GM20431 (cell line): ENCODE data around the gene LEFTY1.
"Not testable (repeated sequence)": the region's sequence is repeated elsewhere in the genome, so short reads cannot be mapped to it uniquely, and the experiment has no call there.

Experiments
- in situ Hi-C: fragments of 300-500 bp; cut with MseI, MboI; formaldehyde crosslinking; loops from one replicate; pipeline ENCODE4 v1.15.0; 2020; ENCODE audit warnings: low sequenced_read_pairs; ENCODE audit not compliant: unreplicated experiment

Gene LEFTY1

DNA sequence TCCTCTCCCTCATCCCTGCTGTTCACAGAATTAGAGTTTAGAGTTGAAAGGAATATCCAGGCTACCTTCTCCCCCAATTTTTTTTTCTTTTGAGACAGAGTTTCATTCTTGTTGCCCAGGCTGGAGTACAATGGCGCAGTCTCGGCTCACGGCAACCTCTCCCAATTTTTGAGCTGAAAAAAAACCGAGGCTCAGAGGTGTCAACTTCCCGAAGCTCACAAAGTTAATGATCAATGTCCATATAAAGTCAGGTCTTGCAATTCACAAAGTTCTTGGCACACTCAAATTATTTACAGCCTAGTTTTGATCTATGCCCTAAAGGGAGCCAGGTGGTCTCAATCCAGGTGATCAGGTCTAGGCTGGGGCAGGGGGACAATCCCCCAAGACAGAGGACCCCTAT is 797 bp upstream of the LEFTY1 start:
- in situ Hi-C loops, result no loop called here

DNA sequence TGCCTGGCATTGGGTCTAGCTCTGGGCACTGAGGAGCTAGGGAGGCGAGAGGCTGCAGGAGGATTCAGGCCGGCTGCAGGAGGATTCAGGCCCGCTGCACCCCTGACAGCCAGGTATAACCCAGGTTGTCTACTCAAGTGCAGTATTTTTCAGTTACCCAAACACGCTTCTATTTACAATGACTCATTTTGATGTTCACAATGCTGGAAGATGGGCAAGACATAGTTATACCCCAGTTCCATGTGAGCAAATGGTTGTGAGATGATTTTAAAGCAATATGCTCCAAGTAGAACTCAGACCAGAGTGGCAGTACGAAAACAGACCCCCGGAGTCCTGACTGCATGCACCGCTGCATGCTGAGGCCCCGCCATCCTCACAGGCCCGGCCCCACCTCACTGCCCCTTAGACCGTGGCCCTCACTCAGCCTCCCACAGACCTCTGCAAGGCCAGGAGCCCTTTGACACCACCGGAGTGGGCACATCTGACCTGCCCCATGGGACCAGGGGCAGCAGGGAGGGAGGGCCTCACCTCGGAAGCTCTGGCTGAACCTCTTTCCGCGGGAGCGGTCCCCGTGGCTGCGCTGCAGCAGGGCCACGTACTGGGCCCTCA is 553 bp downstream of the LEFTY1 start:
- in situ Hi-C loops, result no loop called here

DNA sequence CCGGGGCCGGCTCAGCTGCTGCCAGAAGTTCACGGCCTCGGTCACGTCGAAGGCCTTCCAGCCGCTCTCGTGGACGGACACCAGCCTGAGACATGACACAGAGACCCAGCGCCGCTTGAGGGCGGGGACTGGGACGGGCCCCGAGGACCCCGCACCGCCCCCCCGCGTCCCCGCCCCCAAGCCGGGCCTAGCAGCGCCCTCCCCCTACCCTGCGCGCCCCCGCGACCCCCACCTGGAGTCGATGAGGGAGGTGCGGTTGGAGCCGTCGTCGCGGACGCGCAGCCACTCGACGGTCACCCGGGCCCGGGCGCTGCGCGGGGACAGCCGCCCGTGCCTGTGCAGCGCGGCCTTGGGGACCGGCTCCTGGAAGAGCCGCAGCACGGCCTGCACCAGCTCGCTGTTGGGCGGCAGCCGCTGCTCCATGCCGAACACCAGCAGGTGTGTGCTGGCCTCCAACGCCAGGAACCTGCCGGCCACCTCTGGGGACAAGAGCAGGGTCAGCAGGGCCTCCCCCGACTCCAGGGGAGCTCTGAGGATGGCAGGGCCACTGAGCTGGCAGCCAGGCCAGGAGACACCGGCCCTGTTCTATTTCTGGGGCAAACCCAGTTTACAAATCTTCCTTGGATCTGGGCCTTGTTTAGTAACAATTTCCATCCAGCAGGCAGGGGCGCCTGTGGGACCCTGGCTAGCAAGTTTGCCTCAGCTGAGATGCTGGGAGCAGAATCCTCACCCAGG is 1.2 kb downstream of the LEFTY1 start:
- in situ Hi-C loops, result not testable (repeated sequence)

DNA sequence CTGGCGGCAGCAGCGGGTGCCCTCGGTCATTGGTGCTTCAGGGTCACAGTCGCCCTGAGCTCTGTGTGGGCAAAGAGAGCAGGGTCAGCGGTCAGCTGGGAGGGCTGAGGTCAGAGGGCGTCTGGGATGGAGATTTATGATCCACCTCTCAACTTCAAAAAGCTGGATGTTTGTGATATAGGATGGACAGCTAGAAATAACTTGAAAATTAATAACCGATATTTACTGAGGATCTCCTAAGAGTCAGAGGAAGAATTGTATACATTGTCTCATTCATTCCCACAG is 2.0 kb downstream of the LEFTY1 start:
- in situ Hi-C loops, result no loop called here

DNA sequence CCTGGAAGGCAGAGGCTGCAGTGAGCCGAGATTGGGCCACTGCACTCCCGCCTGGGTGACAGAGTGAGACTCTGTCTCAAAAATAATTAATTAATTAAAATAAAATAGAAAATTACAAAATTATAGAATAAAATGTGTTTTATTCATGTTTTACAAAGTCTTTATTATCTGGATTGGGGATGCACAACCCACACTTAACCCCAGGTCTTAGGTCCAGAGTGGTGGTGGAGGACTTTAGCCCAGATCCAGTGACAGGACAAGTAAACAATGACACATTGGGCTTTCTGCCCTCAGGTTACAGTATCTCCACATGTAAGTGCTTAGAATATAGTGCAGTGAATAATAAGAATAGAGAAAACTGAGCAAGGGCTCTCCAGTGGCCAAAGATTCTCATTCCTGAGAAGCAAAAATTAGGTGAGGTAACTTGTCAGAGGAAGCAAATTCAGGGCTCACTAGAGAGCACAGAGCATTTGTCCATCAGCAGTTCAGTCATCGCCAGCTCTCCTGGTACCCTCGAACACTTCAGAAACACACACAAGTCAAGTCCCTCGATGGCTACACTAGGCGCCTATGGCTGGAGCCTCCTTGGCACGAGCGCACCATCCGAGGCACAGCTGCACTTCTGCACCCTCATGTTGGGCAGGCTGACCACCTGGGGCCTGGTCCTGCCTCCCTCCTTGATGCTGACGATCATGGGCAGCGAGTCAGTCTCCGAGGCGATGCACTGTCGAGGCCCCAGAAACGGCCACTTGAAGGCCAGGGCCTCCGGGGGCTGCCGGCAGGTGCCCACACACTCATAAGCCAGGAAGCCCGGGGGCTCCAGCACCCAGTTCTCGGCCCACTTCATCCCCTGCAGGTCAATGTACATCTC is 2.6 kb downstream of the LEFTY1 start:
- in situ Hi-C loops, result no loop called here

DNA sequence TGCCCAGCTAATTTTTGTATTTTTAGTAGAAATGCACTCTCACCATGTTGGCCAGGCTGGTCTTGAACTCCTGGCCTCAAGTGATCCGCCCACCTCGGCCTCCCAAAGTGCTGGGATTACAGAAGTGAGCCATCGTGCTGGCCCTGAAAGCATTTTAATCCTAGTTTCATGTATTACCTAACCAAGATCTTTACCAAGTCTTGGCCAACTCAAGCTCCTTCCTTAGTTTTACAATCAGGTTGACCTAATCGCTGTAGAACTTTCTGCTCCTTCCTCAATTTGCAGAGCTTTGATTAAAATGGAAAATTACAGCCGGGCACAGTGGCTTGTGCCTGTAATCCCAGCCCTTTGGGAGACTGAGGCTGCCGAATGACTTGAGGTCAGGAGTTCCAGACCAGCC is 3.6 kb downstream of the LEFTY1 start:
- in situ Hi-C loops, result no loop called here

DNA sequence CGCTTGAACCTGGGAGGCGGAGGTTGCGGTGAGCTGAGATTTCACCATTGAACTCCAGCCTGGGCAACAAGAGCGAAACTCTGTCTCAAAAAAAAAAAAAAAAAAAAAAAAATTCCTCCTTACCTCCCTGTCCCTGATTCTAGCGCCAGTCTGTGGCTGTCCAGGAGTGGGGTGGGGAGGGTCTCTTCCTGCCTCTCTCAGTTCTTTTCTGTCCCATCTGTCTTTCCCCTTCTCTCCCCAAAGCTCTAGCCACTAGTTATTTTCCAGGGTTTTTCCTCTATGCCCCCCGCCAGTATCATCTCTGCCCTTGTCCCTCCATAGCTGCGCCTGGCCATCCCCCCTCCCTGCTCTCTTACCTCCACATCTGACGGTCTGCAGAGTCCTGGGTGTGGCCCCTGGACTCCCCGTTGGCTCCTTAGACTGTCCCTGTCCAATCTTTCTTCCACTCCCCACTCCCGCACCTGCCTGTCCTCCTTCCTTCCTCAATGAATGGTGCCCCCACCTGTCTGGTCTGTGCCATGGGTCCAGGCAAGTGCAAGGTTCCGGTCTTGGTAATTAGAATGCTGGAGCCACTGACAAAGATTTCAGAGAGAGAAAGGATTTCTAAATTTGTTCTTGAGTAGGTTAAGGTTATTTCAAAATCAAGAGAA is 5.2 kb downstream of the LEFTY1 start:
- in situ Hi-C loops, result no loop called here

DNA sequence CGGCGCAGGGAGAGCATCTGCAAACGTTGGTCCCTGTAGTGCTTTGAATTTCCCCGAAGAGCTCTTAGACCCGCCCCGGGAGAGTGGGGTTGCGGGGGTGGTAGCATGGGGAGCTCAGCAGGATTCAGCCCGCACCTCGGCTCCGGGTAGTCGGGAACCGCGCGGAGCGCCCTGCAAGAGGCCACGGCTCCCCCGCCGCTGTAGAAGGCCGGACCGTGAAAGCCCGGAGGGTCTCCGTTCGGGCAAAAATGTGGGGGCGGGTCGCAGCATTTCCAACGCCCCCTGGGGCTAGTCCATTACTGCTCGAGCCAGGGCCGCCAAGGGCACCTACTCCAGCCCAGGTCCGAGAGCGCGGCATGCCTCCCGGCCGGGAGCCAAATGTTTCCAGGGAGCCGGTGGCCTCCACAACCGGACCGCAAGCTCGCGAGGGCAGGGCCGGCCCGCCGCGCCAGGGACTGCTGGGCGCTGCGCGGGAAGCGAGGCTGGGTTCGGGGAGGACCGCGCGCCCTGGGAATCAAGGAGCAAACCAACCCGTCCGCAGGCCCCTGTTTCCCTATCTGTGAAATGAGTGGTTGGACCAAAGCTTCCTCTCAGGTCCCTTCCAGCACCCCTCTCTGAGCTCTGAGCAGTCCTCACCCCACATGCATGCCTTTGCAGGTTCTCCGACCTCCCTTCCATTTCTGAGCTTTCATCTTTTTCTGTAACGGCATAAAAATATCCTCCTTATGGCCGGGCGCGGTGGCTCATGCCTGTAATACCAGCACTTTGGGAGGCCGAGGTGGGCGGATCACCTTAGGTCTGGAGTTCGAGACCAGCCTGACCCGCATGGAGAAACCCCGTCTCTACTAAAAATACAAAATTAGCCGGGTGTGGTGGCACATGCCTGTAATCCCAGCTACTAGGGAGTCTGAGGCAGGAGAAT is 6.0 kb downstream of the LEFTY1 start:
- in situ Hi-C loops, result no loop called here

DNA sequence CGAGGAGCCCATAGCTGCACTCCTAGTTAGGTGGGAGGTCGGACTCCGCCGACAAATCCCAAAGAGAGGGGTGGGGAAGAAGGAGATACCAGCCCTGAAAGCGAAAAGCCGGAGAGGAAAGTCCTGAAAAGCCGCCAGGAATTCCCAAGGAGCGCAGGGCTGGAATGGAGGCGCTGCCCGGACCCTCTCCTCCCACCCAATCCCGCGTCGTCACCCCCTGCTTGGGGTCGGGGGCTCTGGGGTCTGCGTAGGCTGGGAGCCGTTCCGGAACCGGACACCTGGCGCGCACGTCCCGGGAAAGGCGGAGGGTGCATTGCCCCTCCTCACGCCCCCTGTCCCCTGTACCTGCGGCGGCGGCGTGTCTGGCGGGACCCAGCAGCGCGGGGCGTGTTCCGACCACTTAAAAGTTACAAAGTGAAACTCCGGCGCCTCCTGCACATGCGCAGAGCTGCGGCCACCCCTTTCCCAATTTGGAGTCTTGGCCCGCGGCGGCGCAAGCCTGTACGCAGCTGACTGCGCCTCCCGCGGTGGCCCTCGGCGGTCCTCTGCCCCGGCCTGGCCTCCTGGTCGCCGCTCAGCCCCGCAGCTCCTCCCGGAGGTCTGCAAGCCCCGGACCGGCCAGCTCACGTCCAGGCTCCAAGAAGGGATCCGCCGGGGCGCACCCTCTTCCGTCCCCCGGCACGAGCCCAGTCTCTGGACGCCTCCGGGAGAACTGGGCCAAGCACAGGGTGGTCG is 6.8 kb downstream of the LEFTY1 start, which contains the start of gene TMEM63A:
TMEM63A (minus strand) TSS at position 422 of the 735 bp plus-strand sequence. CDS start 4,800 bp downstream, outside the sequence.
- in situ Hi-C loops, result no loop called here

DNA sequence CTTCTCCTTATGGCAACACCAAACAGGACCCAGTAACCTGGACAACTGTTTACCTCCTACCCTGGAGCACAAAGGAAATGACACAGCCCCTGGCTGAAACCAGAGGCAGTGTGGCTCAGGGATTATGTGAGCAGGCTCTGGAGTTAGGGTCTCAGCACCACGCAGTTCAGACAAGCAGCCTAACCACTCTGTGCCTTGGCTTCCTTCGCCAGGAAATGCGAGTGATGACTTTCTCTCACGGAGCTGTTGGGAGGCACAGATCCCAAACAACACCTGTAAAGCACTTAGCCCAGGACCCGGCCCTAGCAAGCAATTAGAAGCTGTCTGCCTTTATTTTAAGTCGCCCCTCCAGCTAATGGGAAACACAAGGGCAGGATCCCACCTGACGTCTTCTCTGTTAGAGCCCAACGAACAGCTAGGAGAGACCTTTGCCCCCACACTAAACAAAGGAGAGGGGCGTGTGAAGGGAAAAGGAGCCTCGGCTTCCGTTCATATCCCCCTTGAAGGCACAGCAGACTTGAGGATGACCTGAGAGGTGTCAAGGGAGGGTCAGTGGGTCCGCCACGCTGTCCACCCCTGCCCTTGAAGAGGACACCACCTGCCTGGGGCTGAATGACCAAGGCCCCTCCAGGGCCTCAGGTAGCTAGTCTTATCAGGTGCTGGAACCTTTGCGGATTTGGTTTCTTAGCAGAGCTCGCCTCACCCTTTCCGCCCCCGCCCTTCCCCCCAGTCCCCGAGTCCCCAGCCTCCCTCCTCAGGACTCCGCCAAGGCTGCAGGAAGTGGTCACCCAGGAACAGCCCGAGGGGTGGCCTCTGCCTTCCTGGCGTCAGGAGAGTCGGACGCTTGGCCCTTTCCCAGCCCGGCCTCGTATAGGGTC is 7.6 kb downstream of the LEFTY1 start:
- in situ Hi-C loops, result no loop called here

DNA sequence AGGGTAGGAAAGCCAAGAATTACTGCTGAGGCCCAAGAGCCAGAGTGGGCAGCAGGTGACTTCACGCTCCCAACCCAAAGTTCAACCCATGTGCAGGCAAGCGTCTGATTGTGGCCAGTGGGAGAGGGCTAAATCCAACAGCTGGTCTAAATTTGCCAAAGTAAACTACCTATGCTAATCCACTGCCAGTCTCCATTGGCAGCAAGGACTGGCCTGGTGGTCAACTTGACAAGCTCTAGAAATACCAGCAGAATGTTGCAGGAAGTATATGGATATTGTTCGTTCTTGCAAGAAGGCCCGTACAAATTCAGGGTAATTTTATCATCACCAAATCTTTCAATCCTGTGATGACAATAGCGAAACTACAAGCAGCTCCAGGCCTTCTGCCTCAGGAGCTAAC is 8.3 kb downstream of the LEFTY1 start:
- in situ Hi-C loops, result no loop called here

DNA sequence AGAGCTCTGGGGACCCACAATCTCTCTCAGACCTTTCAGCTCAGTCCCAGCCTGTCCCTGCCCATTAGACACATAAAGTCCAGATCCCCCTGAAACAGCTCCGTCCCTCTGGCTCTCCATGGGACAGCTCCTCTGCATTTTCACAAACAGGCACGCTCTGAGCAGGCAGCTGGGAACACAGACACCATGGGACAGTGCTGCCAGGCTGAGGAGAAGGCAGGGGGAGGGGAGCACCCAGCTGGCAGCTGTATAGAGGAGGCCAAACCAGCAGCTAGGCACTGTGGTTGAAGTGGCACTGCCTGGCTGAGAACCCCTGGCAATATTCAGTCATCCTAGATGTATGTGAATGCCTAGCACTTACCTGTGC is 8.7 kb downstream of the LEFTY1 start:
- in situ Hi-C loops, result no loop called here

DNA sequence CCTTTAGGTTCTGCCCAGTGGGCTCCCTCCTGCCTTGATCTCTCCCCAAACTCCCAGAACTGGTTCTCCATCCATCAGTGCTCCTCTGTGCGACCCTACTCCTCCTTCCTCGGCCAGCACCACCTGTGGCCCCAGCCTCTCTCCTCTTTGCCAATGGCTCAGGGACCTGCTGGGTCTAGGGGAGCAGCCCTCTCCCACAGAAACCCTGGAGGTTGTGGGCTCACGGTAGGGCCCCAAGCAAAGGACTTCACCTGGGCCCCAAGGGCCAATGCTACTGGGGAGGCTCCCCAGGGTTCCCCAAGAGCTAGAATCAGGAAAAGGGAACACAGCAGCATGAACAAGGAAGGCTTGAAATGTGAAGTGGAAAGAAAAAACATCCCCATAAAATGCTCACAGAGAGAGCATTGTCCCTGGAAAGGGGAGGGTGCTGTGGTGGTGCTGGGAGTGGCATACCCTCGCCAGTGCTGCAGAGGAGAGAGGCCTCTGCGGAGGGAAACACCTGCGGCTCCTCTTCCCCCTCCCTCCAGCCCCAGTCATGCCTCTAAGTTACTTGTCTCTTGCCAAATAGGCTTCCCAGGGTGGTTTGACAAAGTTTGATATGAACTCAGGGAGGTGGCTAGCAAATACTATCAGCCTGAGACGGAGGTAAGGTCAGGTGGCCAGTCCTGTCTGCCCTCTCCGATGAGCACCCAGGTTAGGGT is 9.3 kb downstream of the LEFTY1 start:
- in situ Hi-C loops, result no loop called here

DNA sequence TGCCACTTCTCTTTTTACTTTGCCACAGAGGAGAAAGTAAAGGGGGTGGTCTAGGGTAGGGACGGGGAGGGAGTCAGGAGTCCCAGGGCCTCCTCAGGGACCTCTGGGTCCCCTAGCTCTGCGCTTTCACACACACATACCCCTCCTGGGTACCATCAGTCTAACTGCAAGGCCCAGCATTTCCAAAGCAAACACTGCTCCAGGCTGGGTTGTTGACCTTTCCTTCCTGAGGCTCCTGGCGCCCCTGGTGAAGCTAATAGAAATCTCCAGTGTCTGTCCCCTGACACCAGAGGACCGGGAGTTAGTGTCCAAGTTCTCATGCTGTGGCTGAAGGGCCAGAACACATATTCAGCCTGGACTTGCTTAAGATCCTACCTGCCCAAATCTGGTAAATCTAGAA is 10.7 kb downstream of the LEFTY1 start:
- in situ Hi-C loops, result no loop called here

DNA sequence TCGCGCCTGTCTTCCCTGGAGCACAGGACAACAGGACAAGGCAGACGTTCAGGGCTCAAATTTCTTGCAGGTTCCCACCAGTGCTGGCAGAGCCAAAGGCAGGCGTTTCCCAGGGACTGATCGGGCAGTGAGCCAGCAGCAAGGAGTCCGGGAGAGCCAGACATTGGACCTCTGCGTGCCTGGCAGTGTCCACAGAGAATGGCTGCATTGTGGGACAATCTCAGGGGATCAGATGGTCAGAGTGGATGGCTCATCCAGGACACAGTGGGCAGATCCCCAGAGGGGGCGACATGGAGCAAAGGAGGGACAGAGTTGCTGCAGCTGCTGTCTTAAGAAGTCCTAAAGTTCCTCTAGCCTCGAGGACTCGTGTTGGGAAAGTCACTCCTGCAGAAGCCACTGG is 11.4 kb downstream of the LEFTY1 start:
- in situ Hi-C loops, result no loop called here

DNA sequence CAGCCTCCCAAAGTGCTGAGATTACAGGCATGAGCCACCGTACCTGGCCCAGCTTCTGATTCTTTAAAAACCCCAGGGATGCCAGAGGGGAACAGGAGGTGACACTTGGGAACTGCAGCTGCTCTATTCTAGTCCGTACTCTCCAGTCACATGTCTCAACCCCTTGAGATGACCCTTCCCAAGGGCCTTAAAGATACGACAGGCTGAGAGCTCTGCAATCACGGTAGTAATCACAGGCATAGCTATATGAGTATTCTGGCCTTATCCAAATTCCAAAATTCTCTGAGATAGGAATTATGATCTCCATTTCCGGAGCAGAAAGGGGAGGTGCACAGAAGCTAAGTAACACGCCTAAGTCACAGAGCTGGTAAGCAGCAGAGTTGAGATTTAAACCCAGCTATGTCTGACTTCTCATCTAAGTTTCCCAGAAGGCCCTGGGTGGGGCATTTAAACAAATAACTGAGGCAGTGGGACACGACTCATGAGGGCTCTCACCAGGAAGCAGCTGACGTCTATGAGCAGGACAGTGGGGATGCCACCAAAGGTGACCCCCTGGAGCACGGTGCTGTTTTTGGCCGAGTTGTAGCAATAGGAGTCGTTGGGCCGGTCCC is 11.9 kb downstream of the LEFTY1 start:
- in situ Hi-C loops, result no loop called here
